ENCODE results near the gene GGTLC1.

GGTLC1 gene

DNA sequence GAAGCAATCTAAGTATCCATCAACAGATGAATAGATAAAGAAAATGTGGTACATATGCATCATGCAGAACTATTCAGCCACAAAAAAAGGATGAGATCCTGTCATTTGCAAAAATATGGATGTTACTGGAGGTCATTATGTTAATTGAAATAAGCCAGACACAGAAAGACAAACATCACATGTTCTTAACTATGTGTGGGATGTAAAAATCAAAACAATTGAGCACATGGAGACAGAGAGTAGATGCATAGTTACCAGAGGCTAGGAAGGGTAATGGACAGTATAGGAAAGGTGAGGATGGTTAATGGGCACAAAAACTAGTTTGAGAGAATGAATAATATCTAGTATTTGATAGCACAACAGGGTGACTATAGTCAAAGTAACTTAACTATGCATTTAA, 26.3 kb downstream of the GGTLC1 start:
- no peaks in the 10 kb centered on the region for H3F3A ChIP-seq (ENCODE audit: control insufficient read depth, insufficient read depth)
- no peak overlapping the region for H3K27ac ChIP-seq (ENCODE audit: low read depth, low read length)
- H4K20me1 ChIP-seq (ENCODE audit: control insufficient read depth, insufficient read depth, low read depth, low read length): no peaks in the 10 kb centered on the region
- H3K79me2 ChIP-seq (ENCODE audit: control insufficient read depth, low read length): no peaks in the 10 kb centered on the region
- H3K4me2 ChIP-seq (ENCODE audit: low read length): no peak overlapping the region
- no peaks in the 10 kb centered on the region for H3K36me3 ChIP-seq (ENCODE audit: control insufficient read depth, low read length)
- no peaks in the 10 kb centered on the region for H3K4me1 ChIP-seq (ENCODE audit: control insufficient read depth, low read length)
- peaks cover 4% of the 10 kb centered on the region; the same call in 1 of the 2 replicates for H3K9me3 ChIP-seq (ENCODE audit: control insufficient read depth, insufficient read depth, low read length)
- H3K9me2 ChIP-seq (replicated peaks; ENCODE audit: control insufficient read depth, low read length): no peaks in the 10 kb centered on the region; the same call in 1 of the 2 replicates
- no peak overlapping the region for H3K4me3 ChIP-seq (ENCODE audit: low read length)
- TF ChIP-seq EZH2phosphoT487 (IDR thresholded peaks at IDR 0.05; ENCODE audit: borderline replicate concordance, low read length): no peak
- no peaks in the 10 kb centered on the region for H3K27me3 ChIP-seq (ENCODE audit: control insufficient read depth, low read length)

- Histone ChIP-seq H3K36me3 (ENCODE audit: control insufficient read depth, low read length) (no peaks in the 10 kb centered on the region), H3K4me1 (ENCODE audit: control insufficient read depth, low read length) (no peaks in the 10 kb centered on the region), H3K4me3 (ENCODE audit: low read length) (no peak overlapping the region), H3K4me2 (ENCODE audit: low read length) (no peak overlapping the region), H3K9me3 (ENCODE audit: control insufficient read depth, insufficient read depth, low read length) (no peaks in the 10 kb centered on the region), H4K20me1 (ENCODE audit: control insufficient read depth, insufficient read depth, low read depth, low read length) (no peaks in the 10 kb centered on the region), H3K27ac (ENCODE audit: low read depth, low read length) (no peak overlapping the region), H3F3A (ENCODE audit: control insufficient read depth, insufficient read depth) (no peaks in the 10 kb centered on the region), H3K27me3 (ENCODE audit: control insufficient read depth, low read length) (no peaks in the 10 kb centered on the region), H3K9me2 (replicated peaks; ENCODE audit: control insufficient read depth, low read length) (no peaks in the 10 kb centered on the region; the same call in 1 of the 2 replicates), H3K79me2 (ENCODE audit: control insufficient read depth, low read length) (no peaks in the 10 kb centered on the region)
- TF ChIP-seq EZH2phosphoT487 (IDR thresholded peaks at IDR 0.05; ENCODE audit: borderline replicate concordance, low read length): no peak
These were observed 29.5 kb downstream of the GGTLC1 start for GRCh38 chr20:23959054-23959453.

GRCh38 chr20:23955896-23956295, 32.7 kb downstream of the GGTLC1 start:
- H4K20me1 ChIP-seq (ENCODE audit: control insufficient read depth, insufficient read depth, low read depth, low read length): no peaks in the 10 kb centered on the region
- TF ChIP-seq CTCF (IDR thresholded peaks at IDR 0.05; ENCODE audit: low read depth, low read length, poor library complexity, severe bottlenecking) (no peak), EZH2phosphoT487 (IDR thresholded peaks at IDR 0.05; ENCODE audit: borderline replicate concordance, low read length) (no peak)

DNA sequence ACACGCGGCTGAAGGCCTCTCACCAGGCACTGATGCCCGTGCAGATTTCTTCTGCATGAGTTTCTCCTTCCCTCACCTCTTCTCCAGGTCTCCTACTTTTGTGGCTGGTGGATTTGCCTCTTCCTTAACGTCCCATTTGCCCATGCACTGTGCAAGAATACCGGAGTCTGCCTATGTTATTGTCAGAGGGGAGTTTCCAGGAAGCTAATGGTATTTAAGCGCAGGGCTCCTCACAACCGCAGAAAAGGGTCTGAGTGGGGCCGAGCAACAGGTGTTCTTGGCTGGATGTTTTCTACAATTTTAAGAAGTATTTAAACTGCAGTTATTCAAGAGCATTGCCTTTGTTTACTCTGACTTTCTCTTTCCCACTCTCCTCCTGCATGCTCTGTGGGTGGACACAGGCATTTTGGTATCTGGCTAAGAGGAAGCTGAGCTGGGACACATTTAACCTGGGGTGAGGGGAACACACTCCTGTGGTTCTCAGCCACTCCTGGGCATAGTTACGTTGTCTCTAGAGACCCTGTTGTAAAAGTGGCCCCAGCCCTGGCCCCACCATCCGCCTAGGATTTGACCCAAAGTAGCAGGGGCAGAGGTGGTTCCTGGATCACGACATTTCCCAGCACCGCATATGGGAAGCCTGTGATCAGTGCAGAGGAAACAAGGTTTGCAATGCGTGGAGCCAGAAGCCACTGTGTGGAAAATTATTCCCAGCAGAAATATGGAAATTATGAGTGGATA, 34.4 kb downstream of the GGTLC1 start:
- Histone ChIP-seq H3K9me3 (ENCODE audit: control insufficient read depth, insufficient read depth, low read length) (no peaks in the 10 kb centered on the region), H4K20me1 (ENCODE audit: control insufficient read depth, insufficient read depth, low read depth, low read length) (no peaks in the 10 kb centered on the region), H3K9me2 (replicated peaks; ENCODE audit: control insufficient read depth, low read length) (no peaks in the 10 kb centered on the region), H3K36me3 (ENCODE audit: control insufficient read depth, low read length) (no peaks in the 10 kb centered on the region), H3F3A (ENCODE audit: control insufficient read depth, insufficient read depth) (no peaks in the 10 kb centered on the region), H3K4me3 (ENCODE audit: low read length) (no peak overlapping the region), H3K27me3 (ENCODE audit: control insufficient read depth, low read length) (no peaks in the 10 kb centered on the region), H3K4me1 (ENCODE audit: control insufficient read depth, low read length) (no peaks in the 10 kb centered on the region), H3K4me2 (ENCODE audit: low read length) (no peak overlapping the region), H3K27ac (ENCODE audit: low read depth, low read length) (no peak overlapping the region), H3K79me2 (ENCODE audit: control insufficient read depth, low read length) (no peaks in the 10 kb centered on the region)
- no peak for TF ChIP-seq CTCF (IDR thresholded peaks at IDR 0.05; ENCODE audit: low read depth, low read length, poor library complexity, severe bottlenecking)

More at GRCh38 chr20:23955896-23956295, 32.7 kb downstream of the GGTLC1 start:
- H3K9me2 ChIP-seq (replicated peaks; ENCODE audit: control insufficient read depth, low read length): no peaks in the 10 kb centered on the region; the same call in 1 of the 2 replicates
- no peaks in the 10 kb centered on the region for H3K9me3 ChIP-seq (ENCODE audit: control insufficient read depth, insufficient read depth, low read length)
- H3K36me3 ChIP-seq (ENCODE audit: control insufficient read depth, low read length): no peaks in the 10 kb centered on the region
- no peak overlapping the region for H3K27ac ChIP-seq (ENCODE audit: low read depth, low read length)
- H3K4me1 ChIP-seq (ENCODE audit: control insufficient read depth, low read length): no peaks in the 10 kb centered on the region
- no peaks in the 10 kb centered on the region for H3K79me2 ChIP-seq (ENCODE audit: control insufficient read depth, low read length)
- H3K4me2 ChIP-seq (ENCODE audit: low read length): no peak overlapping the region
- no peak overlapping the region for H3K4me3 ChIP-seq (ENCODE audit: low read length)
- H3F3A ChIP-seq (ENCODE audit: control insufficient read depth, insufficient read depth): no peaks in the 10 kb centered on the region
- no peaks in the 10 kb centered on the region for H3K27me3 ChIP-seq (ENCODE audit: control insufficient read depth, low read length)

All from DOHH2 (cell line).